HG03039 (cell line): ENCODE results near the gene ARL13A.
A peak's percentile ranks its signal among the peaks of the same experiment; 100 is the strongest.
"Not testable (repeated sequence)": the region's sequence is repeated elsewhere in the genome, so short reads cannot be mapped to it uniquely, and the experiment has no call there.

Experiments
- ATAC-seq: cut with Tn5 transposase; IDR thresholded peaks from one replicate; pipeline ENCODE4 v1.9.1; 2021; ENCODE audit warnings: mild to moderate bottlenecking, moderate library complexity; ENCODE audit not compliant: unreplicated experiment

Gene ARL13A

DNA sequence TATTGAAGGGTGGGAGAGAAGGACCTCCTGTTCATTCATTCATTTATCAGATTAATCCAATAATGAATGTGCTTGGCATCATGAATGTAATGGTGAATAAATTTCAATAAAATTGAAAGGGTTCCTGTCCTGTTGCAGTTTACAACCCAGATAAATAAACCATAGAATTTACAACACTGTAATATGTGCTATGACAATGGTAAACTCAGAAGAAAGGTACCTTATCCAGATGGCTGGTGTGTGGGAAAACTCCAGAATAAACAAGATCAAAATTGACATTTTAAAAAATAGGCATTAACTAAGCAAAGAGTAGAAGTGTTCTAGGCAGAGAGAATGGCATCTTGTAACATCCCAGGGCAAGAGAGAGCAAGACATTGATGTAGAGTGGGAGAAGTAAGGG, 15.3 kb downstream of the ARL13A start:
- no peak for ATAC-seq

DNA sequence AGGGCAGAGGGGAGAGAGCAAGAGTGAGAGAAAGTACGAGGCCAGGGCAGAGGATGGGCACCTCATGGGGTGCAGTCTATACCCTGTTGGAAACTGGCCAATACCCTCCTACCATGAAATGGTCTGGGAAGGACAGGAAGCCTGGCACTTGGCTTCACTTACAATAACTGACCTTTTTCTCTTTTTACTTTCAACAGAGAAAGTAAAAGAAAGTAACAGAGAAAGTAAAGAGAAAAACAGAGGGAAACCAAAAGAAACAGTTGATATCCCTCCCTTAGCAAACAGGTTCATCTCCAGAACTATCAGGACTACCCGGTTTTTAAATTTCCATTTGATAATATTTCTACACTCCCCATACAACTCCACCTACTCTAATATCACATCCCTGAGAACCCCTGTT, 20.6 kb downstream of the ARL13A start:
- ATAC-seq: no peak

DNA sequence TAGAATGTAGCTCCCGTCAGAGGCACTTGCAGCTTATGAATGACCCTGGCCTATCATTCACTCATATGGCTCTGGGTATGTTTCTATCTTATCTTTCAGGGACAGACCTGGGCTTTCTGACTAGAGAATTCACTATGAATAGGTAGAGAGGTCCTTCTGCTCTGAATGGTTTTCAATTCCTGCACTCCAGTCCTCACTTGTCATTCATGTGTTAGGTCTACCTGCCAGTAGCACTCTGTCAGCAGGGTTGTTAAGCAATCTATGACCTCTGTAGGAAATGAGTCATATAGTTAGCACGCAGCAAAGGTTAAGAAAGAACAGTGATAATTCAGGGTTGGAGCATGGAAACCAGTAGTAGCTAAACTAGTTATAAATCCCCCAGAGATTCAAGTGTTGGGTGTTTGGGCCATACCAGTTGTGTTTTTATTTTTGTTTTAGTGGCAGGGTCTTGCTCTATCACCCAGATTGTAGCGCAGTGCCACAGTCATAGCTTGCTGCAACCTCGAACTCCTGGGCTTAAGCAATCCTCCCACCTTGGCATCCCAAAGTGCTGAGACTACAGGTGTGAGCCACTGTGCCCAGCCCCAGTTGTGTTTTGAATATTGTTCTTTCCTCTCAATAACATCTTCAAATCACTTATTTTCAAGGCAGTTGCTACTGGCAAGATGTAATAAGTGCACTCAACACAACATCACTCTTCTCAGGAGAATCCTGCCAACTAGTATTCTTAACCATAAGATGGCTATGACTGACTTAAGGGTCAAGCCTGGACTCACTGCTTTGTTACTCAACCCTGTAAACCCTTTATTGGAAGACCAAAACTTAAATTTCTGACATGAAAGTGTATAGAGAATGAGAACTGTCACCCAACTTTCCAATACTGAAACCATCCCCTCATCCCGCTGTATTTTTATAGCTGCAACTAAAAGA, 25.1 kb downstream of the ARL13A start:
- ATAC-seq: peak; percentile 82

- ATAC-seq: no peak
These were observed 26.0 kb downstream of the ARL13A start for GRCh38 chrX:100995469-100995868.

DNA sequence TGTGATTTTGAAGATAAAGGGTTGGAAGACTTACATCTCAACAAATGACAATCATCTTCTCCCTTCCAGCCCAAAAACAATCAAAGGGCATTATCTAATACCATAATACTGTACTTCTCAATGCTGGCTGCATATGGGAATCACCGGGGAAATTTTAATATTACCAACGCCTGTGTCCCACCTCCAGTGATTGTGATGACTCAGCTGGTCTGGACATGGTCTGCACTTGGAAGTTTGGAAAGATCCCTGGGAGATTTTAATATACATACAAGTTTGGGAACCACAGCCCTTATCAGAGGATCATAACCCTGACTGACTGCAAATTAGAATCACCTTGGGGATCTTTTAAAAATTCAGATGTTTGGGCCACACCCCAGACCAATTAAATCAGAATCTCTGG, 29.9 kb downstream of the ARL13A start:
- no peak for ATAC-seq

GRCh38 chrX:101009090-101009489, 39.6 kb downstream of the ARL13A start:
- ATAC-seq: no peak

- not testable (repeated sequence) for ATAC-seq
These were observed 42.5 kb downstream of the ARL13A start for GRCh38 chrX:101012031-101012430.

GRCh38 chrX:101022020-101022419, 52.5 kb downstream of the ARL13A start:
- ATAC-seq: no peak

DNA sequence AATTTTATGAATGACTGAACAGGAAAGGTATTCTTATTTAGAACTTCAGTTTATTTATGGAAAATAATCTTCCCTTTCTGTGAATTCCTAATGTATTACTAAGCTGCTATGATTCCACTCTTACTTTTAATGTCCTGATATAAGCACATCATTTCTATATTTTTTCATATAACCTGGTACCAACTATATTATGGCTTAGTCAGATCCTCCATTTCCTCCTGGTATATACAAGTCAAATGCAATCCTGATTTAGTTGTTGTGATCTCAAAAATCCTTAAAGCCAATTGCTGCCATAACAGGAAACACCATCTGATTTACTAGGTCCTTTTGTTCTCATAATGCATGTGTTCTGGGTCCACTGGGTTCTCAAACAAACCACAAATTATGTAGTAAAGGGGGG, 55.6 kb downstream of the ARL13A start:
- no peak for ATAC-seq

- no peak for ATAC-seq
These were observed 59.1 kb downstream of the ARL13A start for GRCh38 chrX:101028562-101028961.

DNA sequence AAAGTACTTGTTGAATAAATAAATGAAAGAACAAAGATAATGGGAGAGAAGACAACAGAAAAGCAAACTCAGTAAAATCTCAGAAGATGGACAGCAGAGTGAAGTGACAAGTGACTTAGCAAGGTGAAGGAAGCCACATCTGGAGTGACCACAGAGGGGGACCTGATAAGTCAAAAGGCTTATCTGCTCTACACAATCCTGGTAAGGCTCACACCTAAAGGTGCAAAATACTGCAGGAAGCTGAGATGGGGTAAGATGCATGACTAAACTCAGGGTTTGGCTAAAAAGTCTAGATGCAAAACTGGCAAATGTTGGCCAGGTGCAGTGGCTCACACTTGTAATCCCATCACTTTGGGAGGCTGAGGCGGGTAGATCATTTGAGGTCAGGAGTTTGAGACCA, 60.2 kb downstream of the ARL13A start:
- no peak for ATAC-seq

DNA sequence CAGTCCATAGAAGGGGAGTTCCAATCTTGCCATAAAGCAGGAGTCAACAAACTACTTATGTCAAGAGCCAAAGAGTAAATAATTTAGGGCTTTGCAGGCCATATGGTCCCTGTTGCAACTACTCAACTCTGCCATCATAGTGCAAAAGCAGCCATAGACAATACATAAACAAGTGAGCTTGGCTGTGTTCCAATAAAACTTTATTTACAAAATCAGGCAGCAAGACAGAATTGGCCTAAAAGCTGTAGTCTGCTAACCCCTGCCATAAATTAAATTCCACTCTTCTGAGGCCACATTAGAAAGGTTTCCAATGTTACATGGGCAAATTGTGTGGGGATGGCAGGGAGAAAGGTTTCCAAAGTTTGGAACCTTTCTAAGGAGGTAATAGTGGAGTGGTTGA, 67.7 kb downstream of the ARL13A start:
- ATAC-seq: no peak

GRCh38 chrX:101040197-101040596, 70.7 kb downstream of the ARL13A start:
- no peak for ATAC-seq
